Measurements from ENCODE around the gene UNG.

- no peak for TF ChIP-seq POLR2A (IDR thresholded peaks at IDR 0.05)
- TF ChIP-seq CTCF (IDR thresholded peaks at IDR 0.05): no peak
Measured at GRCh38 chr12:109109746-109110350, 12.5 kb downstream of the UNG start.
